Measurements from ENCODE around the gene TEX48.

Gene TEX48

DNA sequence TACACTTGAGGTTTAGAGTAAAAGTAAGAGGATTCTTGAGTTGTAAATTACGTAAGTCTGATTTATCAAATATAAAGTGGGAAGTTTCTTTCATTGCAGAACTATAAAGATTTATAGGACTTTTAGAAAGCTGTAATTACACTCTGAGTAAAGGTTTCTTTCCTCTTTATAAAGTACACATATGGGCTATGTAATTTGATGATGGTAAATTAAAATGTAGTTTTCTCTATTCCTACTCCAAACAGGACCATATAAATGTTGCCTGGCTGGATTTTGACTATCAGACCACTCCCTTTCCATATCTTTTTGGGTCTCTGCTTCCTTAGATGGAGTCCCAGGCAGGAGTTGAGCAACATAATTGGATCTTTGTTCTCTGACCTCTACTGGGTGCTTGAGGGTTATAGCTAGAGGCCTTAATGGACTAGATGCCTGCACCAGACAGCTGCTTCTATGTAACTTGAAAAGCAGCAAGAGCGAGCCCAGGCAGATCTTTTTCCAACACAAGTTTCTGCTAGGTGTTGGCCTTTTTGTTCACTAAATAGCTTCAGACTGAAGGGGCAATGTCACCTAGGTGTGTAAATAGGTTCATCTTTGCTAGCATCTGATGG lies 11.4 kb upstream of the TEX48 start:
- DNase-seq, result no peak

DNA sequence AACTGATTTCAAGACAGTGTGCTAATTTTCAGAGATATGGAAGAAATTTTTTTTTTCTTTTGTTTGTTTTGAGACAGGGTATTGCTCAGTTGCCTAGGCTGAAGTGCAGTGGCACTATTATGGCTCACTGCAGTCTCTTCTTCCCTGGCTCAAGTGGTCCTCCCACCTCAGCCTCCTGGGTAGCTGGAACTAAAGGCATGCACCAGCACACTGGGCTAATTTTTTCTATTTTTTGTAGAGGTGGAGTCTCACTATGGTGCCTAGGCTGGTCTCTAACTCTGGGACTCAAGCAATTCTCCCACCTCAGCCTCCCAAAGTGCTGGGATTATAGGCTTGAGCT lies 9.9 kb upstream of the TEX48 start:
- DNase-seq, result no peak

DNA sequence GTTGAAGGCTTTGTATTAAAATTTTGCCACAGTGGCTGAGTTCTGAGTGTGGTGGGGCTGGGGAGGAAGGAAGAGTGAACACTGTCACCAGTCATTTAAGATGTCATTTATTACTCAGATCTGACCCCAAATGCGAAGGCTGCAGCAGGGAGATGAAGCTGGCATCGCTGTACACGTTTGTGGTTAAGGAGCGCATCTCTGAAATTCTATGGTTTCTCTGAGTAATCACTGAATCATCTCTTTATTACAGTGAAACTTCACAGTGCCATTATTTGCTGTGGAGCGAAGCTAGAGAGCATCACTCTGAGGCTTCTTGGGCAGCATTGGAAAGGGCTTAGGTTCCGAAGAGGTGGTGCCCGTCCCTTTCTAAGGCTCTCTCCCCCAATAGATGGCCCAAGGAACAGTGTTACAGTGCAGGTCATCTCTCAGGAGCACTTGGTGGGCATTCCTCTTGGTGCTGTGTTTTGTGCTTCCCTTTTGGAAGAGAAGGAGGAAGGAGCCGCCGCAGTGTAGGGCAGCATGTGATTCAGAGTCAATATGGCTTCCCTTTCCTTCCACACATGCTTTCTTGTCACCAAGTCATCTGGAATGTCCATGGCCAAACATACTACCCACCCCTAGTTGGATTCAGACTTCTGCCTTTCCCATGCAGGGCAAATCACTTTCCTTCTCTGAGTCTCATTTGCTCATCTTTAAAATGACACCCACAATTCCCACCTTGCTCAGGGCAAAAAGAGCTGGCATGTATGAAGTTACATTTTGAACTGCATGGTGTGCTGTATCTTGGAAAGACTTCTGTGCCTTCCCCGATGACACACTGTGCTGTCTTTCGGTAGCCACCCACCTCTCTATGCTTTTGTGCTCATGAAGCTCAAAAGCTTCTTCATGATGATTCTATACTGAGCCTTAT lies 9.3 kb upstream of the TEX48 start:
- peak; percentile 42 to 63 for DNase-seq

DNA sequence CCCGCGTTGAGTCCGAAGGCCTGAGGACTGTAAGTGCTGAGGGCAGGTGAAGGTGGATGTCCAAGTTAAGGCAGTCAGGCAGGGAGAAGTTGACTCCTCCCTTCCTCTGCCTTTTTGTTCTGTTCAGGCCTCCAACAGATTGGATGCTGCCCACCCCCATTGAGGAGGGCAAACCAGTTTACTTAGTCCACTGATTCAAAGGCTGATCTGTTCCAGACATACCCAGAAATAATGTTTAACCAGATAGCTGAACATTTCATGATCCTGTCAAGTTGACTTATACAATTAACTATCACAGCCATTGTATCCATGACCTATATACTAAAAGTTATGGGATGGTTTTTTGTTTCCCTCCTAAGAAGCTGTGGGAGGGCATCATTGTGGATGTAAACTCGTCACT lies 8.3 kb upstream of the TEX48 start:
- no peak for DNase-seq

DNA sequence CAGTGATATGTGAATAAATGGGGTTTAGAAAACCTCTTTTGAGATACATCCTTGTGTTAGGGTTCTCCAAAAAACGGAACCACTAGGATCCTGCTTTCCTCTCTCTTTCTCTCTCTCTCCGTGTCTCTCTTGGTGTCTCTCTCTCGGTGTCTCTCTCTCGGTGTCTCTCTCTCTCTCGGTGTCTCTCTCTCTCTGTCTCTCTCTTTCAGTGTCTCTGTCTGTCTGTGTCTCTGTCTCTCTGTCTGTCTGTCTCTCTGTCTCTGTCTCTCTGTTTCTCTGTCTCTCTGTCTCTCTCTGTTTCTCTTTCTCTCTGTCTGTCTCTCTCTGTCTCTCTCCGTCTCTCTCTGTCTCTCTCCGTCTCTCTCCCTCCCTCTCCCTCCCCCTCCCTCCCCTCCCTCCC lies 7.8 kb upstream of the TEX48 start:
- no peak for DNase-seq

DNA sequence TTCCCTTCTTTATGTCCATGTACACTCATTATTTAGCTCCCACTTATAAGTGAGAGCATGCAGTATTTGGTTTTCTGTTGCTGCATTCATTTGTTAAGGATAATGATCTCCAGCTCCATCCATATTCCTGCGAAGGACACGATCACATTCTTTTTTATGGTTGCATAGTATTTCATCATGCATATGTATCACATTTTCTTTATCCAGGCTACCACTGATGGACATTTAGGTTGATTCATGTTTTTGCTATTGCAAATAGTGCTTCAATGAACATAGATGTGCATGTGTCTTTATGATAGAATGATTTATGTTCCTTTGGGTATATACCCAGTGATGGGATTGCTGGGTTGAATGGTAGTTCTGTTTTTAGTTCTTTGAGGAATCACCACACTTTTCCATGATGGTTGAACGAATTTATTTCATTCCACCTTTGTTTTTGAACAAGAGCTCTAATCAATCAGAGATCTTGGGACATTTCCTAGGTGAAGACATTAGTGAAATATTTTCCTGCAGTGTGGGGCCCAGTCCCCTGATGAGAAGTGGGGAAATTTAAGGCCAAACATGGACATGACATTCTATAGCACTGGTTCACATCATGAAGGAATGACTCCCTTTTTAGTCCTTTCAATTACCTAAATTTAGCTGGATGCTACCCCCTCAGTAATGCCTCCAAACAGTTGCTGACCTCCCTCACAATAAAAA lies 7.1 kb upstream of the TEX48 start:
- DNase-seq, result no peak

DNA sequence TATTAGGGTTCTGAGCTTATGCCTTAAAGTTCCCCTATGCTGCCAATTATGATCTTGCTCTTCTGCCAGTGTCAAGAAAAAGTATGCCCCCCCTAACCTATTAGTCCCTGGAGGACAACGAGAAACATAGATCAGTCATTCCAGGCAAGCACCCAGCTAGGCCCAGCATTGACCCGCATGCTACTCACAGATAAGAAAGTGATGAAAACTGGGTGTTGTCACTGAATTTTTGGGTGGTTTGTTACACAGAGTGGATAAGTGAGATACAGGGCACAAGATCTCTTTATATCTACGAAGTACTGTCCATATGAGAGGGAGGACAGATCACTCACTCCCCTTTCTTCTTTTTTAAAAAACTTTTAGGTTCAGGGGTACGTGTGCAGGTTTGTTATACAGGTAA lies 6.4 kb upstream of the TEX48 start:
- DNase-seq, result no peak

DNA sequence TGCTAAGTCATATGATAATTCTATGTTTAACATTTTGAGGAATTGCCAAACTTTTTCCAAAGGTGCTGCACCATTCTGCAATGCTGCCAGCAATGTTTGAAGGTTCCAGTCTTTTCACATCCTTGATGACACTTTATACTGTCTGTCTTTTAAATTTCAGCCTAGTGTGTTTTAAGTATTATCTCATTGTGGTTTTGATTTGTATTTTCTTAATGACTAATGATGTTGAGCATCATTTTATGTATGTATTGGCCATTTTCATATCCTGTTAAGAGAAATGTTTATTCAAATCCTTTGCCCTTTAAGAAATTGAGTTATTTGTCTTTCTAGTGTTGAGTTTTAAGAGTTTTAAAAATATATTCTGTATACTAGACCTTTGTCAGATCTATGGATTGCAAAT lies 5.0 kb upstream of the TEX48 start:
- DNase-seq, result no peak

DNA sequence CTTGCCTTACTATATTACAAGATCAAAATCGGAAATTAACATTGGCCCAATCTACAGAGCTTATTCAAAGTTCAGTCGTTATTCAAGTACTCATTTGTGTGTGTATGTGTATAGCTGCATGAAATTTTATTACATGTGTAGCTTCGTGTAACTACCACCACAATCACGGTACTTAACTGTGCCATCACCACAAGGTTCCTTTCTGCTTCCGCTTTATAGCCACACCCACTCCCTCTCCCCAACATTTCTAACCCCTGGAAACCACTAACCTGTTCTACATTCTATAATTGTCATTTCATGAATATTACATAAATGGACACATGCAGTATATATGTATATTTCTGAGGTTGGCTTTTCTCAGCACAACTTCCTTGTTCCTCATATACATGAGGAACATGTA lies 4.0 kb upstream of the TEX48 start:
- DNase-seq, result no peak

DNA sequence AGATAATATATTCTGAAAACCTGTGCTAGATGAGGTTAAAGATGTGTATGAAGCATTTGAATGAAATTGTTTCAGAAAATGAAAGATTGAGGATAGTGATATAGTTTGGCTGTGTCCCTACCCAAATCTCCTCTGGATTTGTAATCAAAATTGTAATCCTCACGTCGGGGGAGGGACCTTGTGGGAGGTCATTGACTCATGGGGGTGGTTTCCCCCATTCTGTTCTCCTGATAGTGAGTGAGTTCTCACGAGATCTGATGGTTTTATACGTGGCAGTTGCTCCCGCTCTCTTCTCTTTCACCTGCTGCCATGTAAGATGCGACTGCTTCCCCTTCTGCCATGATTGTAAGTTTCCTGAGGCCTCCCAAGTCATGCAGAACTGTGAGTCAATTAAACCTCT lies 2.0 kb upstream of the TEX48 start:
- DNase-seq, result peak in 1 of 2 donors; percentile 11

DNA sequence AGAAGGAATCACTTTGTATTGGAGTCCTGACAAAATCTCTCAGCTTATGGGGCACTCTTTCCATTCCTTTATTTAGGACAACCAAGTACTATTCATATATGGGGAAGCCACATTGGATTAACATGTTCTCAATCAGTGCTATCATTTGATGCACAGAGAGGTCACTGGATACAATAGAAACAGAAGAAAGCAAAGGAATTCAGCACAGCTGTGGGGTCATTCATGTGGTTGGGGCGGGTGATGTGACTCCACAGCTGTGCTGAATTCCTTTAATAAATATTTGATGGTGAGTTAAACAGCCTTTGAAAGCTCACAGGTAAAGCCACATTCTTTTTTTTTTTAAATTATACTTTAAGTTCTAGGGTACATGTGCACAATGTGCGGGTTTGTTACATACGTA lies 854 bp upstream of the TEX48 start:
- DNase-seq, result no peak

DNA sequence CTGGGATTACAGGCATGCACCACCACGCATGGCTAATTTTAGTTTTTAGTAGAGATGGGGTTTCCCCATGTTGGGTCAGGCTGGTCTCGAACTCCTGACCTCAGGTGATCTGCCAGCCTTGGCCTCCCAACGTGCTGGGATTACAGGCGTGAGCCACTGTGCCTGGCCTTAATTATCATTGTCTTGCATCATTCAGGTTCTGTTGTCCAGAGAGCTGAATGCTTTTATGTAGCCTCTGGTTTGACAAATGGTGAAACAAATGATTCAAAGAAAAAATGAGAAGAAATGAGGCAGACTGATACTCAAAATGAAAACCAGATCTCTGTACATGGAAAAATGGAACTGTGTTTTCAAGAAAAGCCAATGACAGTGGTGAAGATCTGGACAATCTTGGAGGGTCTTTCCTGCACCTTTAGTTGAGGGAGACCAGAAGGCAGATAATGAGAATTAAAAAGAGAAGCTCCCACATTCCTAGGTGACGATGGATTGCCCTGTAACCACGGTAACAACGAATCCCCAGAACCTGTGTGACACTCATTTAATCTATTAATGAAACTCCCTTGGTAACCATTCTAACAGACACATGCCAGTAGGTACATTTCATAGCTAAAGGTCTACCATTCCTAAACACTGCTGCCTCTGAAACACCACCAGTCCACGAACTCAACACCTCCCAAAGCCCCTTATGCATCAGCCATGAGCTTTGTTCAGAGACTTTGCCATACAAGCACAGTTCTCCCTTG lies 1.6 kb downstream of the TEX48 start:
- no peak for DNase-seq

DNA sequence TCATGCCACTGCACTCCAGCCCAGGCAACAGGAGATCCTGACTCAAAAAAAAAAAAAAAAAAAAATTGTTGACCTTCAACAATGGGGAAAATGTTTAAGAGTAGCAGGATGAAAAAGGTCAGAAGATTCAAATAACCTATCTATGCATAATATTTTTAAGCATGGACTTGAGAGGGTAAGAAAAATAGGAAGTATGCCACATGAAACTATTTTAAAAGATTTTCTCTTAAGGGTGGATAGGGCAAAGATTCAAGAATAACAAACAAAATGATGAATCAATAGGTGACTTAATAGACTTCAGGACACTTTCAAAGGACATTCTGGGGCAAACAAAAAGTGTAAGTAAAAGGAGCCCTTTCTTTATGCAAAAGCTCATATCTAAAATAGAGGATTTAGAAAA lies 3.2 kb downstream of the TEX48 start:
- DNase-seq, result peak in 1 of 2 donors; percentile 19

DNA sequence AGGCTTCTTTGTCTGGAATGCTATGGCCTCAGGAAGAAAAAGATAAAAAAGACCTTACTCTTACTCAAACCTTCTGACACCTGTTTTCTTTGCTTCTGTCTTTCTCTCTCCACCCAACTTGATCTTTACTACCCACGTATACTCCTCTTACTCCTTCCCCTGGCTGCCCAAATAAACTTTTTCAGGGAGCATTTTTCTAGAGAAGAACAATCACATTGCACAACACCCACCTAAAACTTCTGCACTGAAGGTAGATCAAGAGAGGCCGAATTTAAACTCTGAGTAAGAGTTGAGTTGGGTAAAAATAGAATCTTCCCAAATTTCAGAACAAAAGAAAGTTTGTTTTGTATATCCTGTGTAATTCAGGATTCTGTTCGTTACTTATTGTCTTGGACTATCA lies 3.9 kb downstream of the TEX48 start:
- DNase-seq, result no peak

DNA sequence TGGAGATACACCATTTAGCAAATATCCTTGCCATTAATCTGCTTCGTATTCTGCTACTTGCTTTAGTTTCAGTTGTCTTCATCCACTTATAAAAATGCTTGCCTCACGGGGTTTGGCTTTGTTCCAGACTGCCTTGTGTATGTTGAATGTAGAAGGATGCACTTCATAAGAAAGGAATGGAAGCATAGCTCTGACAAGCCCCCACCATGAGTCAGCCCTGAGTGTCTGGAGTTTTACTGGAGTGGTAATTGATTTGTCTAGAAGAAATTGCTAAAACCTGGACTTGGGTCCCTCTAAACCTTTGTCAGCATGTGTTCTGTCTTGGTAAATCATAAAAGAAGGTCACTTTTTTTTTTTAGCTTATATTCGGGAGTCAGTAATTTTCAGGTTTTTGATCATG lies 4.6 kb downstream of the TEX48 start:
- DNase-seq, result peak; percentile 25 to 36

DNA sequence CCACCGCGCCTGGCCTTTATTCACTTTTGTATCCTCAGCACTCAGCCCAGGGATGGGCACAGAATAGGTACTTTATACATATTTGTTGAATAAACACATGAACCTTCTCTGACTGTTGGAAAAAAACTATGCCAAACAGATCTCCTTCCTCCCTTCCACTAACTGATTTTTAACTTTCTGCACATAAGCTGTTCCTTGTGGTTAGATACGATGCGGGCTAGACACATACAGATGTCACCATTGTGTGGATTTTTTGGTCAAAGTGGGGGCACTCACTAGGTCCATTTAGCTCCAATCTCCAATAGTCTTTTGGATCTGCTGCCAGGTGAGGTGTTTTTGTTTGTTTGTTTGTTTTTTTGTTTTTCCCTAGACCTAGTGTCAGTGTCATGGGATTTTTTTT lies 5.1 kb downstream of the TEX48 start:
- DNase-seq, result no peak

DNA sequence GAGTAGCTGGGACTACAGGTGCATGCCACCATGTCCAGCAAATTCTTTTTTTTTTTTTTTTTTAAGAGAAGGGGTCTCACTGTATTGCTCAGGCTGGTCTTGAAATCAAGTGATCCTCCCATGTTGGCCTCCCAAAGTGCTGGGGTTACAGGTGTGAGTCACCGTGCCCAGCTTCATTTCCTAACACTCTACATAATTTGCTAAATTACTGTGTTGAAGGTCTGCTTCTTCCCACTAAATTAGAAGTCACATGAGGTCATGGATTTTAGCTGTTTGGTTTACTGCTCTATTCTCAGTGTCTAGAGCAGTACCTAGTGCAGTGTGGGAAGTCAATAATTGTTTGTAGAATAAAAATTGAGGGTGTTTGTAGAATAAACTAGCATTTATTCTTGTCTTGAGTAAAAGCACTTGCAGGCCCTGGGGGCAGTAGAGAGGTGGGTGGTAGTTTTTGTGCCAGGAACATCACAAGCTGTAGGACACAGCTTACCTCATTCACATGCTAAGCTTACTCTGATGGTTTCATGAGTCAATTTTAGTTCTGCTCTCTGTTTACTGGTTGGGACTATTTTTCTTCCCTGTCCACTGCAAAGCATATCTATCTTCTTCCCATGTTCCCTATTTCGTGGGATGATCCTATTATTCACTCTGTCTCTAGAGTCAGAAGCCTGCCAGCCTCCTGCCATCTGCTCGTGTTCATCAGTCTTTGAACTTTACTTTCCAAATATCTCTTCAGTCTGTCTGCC lies 7.0 kb downstream of the TEX48 start:
- peak in 1 of 2 donors; percentile 48 for DNase-seq

DNA sequence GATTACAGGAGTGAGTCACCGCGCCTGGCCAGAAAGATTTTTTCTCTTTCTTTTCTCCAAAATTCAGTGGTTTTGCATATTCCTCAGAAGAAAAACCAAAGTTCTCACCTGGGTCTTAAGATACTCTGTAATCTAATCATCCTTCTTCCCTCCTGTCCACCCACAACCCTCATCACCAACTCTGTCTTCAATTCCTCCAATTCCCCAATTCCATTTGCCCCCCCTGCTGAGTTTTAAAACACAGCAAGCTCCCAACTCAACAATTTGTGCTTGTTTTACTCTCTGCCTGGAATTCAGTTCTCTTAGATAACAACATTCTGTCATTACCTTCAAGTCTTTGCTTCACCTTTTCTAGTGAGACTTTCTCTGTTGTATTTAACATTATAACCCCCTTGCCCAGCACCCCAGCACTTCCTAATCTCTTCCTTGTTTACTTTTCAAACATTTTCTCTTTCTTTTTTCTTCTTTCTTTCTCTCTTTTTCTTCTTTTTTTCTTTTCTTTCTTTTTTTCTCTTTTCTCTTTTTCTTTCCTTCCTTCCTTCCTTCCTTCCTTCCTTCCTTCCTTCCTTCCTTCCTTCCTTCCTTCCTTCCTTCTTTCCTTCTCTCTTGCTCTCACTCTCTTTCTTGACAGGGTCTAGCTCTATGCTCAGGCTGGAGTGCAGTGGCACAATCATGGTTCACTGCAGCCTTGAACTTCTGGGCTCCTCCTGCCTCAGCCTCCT lies 7.8 kb downstream of the TEX48 start:
- no peak for DNase-seq

DNA sequence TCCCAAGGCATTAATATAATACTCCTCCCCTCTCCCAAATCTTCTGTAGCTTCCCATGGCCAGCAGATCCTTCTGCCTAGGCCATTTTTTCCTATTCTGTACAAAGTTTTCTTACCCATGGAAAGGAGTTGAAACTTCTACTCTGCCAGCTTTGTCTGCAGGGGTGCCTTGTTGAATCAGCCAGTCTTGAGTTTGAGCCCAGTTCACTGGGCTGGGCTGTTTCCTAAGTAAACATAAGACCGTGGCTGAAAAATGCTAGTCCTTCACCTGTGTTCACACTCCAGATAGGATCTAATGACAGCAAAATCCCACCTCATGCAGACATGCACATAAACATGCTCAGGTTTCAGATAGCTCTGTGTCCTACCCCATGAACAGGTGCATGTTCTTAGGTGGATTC lies 10.4 kb downstream of the TEX48 start:
- no peak for DNase-seq

DNA sequence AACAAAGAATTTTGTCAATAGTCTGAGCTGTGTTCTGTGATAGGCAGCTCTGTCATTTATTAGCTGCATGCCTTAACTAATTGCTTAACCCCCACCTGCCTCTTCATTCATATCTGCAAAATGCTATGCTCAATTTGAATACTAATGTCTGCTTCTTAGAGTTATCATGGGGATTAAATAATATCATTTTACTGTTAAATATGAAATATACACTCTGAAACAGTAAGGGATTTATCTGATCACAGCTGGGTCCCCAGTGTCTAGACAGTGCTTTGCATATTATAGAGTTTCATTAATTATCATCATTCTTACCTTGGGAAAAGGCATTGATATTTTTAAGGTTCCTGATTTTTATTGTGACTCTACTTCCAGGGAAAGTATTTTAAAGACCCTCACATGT lies 12.0 kb downstream of the TEX48 start:
- no peak for DNase-seq

DNA sequence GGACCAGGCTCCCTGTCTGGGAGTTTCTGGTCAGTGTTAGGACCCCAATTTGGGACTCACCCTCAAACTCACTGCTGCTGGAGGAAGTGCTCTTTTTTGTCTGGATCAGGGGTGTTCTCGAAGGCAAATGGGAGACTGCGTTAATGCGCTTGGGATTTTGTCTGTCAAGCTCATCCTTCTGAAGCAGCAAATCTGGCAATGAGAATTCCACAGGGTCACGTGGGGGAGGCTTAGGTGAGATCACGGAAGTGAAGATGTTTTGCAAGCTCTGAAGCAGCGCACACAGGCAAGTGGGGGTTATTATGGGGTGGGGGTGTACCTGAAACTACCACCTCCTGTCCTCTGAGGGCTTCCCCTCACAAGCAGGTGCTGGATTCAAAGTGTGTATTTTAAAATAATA lies 13.8 kb downstream of the TEX48 start:
- DNase-seq, result no peak

DNA sequence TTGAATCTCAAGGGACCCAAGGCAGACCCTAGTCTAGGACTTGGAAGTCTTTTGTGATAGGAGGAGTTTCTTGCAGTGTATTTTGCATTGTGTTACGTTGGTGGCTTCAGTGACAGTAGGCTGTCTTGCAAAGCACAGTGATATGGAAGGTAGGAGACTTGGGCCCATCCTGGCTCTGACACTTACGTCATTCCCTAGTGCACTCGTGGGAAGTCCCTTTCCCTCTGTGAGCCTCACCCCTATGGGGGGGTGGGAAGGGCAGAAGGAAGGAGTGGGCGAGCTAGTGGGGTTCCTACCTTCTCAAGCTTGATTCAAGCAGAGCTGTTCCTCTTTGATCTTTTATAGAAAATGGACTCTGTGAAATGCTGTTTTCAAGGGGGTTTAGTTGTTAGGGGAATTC lies 15.1 kb downstream of the TEX48 start:
- DNase-seq, result peak; percentile 57 to 92
